ENCODE measurements around the gene UNC5C.

UNC5C gene

GRCh38 chr4:95343235-95343634 lies 205.5 kb downstream of the UNC5C start:
- no peak for DNase-seq (ENCODE audit: low spot score)

- no peak for DNase-seq (ENCODE audit: low spot score)
These were observed 208.6 kb downstream of the UNC5C start for GRCh38 chr4:95340191-95340590.

- DNase-seq (ENCODE audit: low spot score) = no peak
These were observed 223.1 kb downstream of the UNC5C start for GRCh38 chr4:95325665-95326064.

- no peak for DNase-seq (ENCODE audit: low spot score)
These were observed 229.6 kb downstream of the UNC5C start for GRCh38 chr4:95319169-95319568.

- DNase-seq (ENCODE audit: low spot score) = peak; percentile 86
These were observed 230.3 kb downstream of the UNC5C start for GRCh38 chr4:95318483-95318882.

- no peak for DNase-seq (ENCODE audit: low spot score)
These were observed 230.7 kb downstream of the UNC5C start for GRCh38 chr4:95318044-95318443.

GRCh38 chr4:95317085-95317793 lies 231.5 kb downstream of the UNC5C start:
- DNase-seq (ENCODE audit: low spot score) = no peak

- no peak for DNase-seq (ENCODE audit: low spot score)
These were observed 234.2 kb downstream of the UNC5C start for GRCh38 chr4:95314573-95314972.

GRCh38 chr4:95304898-95305297 lies 243.9 kb downstream of the UNC5C start:
- peak; percentile 84 for DNase-seq (ENCODE audit: low spot score)

GRCh38 chr4:95300304-95300703 lies 248.5 kb downstream of the UNC5C start:
- no peak for DNase-seq (ENCODE audit: low spot score)

- no peak for DNase-seq (ENCODE audit: low spot score)
These were observed 252.7 kb downstream of the UNC5C start for GRCh38 chr4:95296052-95296451.

- DNase-seq (ENCODE audit: low spot score) = no peak
These were observed 253.6 kb downstream of the UNC5C start for GRCh38 chr4:95295157-95295556.

GRCh38 chr4:95294321-95294720 lies 254.5 kb downstream of the UNC5C start:
- no peak for DNase-seq (ENCODE audit: low spot score)

GRCh38 chr4:95293014-95293413 lies 255.8 kb downstream of the UNC5C start:
- no peak for DNase-seq (ENCODE audit: low spot score)

GRCh38 chr4:95290702-95291101 lies 258.1 kb downstream of the UNC5C start:
- DNase-seq (ENCODE audit: low spot score) = peak; percentile 68

- peak; percentile 51 for DNase-seq (ENCODE audit: low spot score)
These were observed 259.6 kb downstream of the UNC5C start for GRCh38 chr4:95289028-95289634.

- DNase-seq (ENCODE audit: low spot score) = no peak
These were observed 260.2 kb downstream of the UNC5C start for GRCh38 chr4:95288552-95288951.

- no peak for DNase-seq (ENCODE audit: low spot score)
These were observed 263.0 kb downstream of the UNC5C start for GRCh38 chr4:95285797-95286196.

GRCh38 chr4:95284655-95285054 lies 264.1 kb downstream of the UNC5C start:
- DNase-seq (ENCODE audit: low spot score) = no peak

GRCh38 chr4:95283320-95283719 lies 265.5 kb downstream of the UNC5C start:
- no peak for DNase-seq (ENCODE audit: low spot score)

GRCh38 chr4:95272797-95273196 lies 276.0 kb downstream of the UNC5C start:
- no peak for DNase-seq (ENCODE audit: low spot score)

- no peak for DNase-seq (ENCODE audit: low spot score)
These were observed 276.7 kb downstream of the UNC5C start for GRCh38 chr4:95272036-95272435.

GRCh38 chr4:95268819-95269565 lies 279.8 kb downstream of the UNC5C start:
- no peak for DNase-seq (ENCODE audit: low spot score)

Measured in COLO829 (cell line).